Tibial nerve (tissue), 4 donors: ENCODE measurements around the gene SETD6. TPM values are rescaled to one million over a fixed set of nuclear protein-coding genes. Genes with fewer than 3 reads are reported as not detected.

Source experiments
- DNase-seq, 2 donors: peaks; one replicate each; pipeline ENCODE4 v3.0.0-alpha.2; 2019; ENCODE audit warnings: low spot score in 2 of 2
- H3K27ac ChIP-seq, 4 donors: fragments of 200-600 bp; sonication (generic) in 3 of 4; one replicate each; pipeline ENCODE4 v1.5.1; 2017 to 2019; ENCODE audit warnings: mild to moderate bottlenecking in 1 of 4
- H3K27me3 ChIP-seq, 2 donors: fragments of 200-600 bp; sonication (generic) in 1 of 2; one replicate each; pipeline versions ENCODE4 v1.5.1 to v1.6.0; 2017 to 2019
- H3K36me3 ChIP-seq, 3 donors: fragments of 200-600 bp; sonication (generic); one replicate each; pipeline ENCODE4 v1.5.1; 2018 to 2019
- H3K4me1 ChIP-seq, 4 donors: fragments of 200-600 bp; sonication (generic) in 3 of 4; one replicate each; pipeline ENCODE4 v1.5.1; 2017 to 2019
- H3K4me3 ChIP-seq, 4 donors: fragments of 200-600 bp; sonication (generic) in 3 of 4; one replicate each; pipeline ENCODE4 v1.5.1; 2017 to 2019; ENCODE audit warnings: mild to moderate bottlenecking in 1 of 4, moderate library complexity in 1 of 4
- H3K9me3 ChIP-seq, 4 donors: fragments of 200-600 bp; sonication (generic) in 3 of 4; one replicate each; pipeline ENCODE4 v1.5.1; 2017 to 2019
- CTCF ChIP-seq, 5 experiments: fragments of 200-600 bp in 3 of 5; fragments of 450-650 bp in 2 of 5; sonication (generic) in 3 of 5; IDR thresholded peaks; one replicate each; pipeline ENCODE4 v1.5.1; 2016 to 2019; ENCODE audit warnings: antibody characterized with exemption in 5 of 5, mild to moderate bottlenecking in 3 of 5, moderate library complexity in 2 of 5
- EP300 ChIP-seq, 2 donors: sonication (generic); formaldehyde crosslinking; IDR thresholded peaks; one replicate each; pipeline ENCODE4 v1.6.1; 2017; ENCODE audit warnings: antibody characterized with exemption in 2 of 2, mild to moderate bottlenecking in 1 of 2
- POLR2A ChIP-seq, 2 donors: fragments of 450-650 bp; IDR thresholded peaks; one replicate each; pipeline ENCODE4 v1.6.1; 2017; ENCODE audit warnings: antibody characterized with exemption in 2 of 2, mild to moderate bottlenecking in 2 of 2, moderate library complexity in 2 of 2
- WGBS, 2 donors: methylation state at CpG; one replicate each; pipeline ENCODE4 v1.1.5; 2018; 5-methylcytosine and 5-hydroxymethylcytosine counted together
- total RNA-seq, 4 donors: library from RNA; depleted of rRNA; stranded (reverse); fragments of >200 nt; gene quantifications; one replicate each; pipeline ENCODE4 v1.1.0, GENCODE V29; 2016

Gene SETD6
- total RNA-seq, 4 donors from 2014 or later: 41.0 to 82.5 (median 45.2) TPM

GRCh38 chr16:58500430-58501241 lies 14.7 kb upstream of the SETD6 start:
- Histone ChIP-seq H3K4me3 (peak overlapping the region in 3 of 4 donors; percentile 35 to 45 (median 37)), H3K4me1 (peaks cover 0 to 28% (median 19%) of the 10 kb centered on the region in 4 donors), H3K27me3 (peaks cover 0 to 28% of the 10 kb centered on the region in 2 donors), H3K27ac (peak overlapping the region in 1 of 4 donors; percentile 55), H3K36me3 (no peaks in the 10 kb centered on the region), H3K9me3 (no peaks in the 10 kb centered on the region)
- no peak for DNase-seq
- no peak for TF ChIP-seq EP300 (IDR thresholded peaks at IDR 0.05)
- no peak for TF ChIP-seq CTCF (IDR thresholded peaks at IDR 0.05)
- TF ChIP-seq POLR2A (IDR thresholded peaks at IDR 0.05): no peak
- 8 to 9% methylated on average over 22 to 26 of the region's 36 CpGs for WGBS, 2 donors

- Histone ChIP-seq H3K27me3 (peaks cover 0 to 28% of the 10 kb centered on the region in 2 donors), H3K36me3 (no peaks in the 10 kb centered on the region), H3K4me3 (peak overlapping the region in 3 of 4 donors; percentile 35 to 45 (median 37)), H3K4me1 (peaks cover 0 to 22% (median 16%) of the 10 kb centered on the region in 4 donors), H3K27ac (no peak overlapping the region), H3K9me3 (no peaks in the 10 kb centered on the region)
- DNase-seq: no peak
- TF ChIP-seq CTCF (IDR thresholded peaks at IDR 0.05) (no peak), POLR2A (IDR thresholded peaks at IDR 0.05) (no peak), EP300 (IDR thresholded peaks at IDR 0.05) (no peak)
- 16 to 34% methylated on average over 22 to 37 of the region's 42 CpGs for WGBS, 2 donors
Observed at GRCh38 chr16:58501242-58502131, 13.8 kb upstream of the SETD6 start.

GRCh38 chr16:58502217-58502921 lies 12.9 kb upstream of the SETD6 start:
- H3K27ac ChIP-seq: no peak overlapping the region
- no peak for DNase-seq
- H3K27me3 ChIP-seq: peaks cover 0 to 28% of the 10 kb centered on the region in 2 donors
- H3K4me1 ChIP-seq: peaks cover 0 to 22% (median 16%) of the 10 kb centered on the region in 4 donors
- H3K4me3 ChIP-seq: no peak overlapping the region
- WGBS, 2 donors: 78 to 79% methylated on average over 8 of the region's 8 CpGs
- TF ChIP-seq EP300 (IDR thresholded peaks at IDR 0.05): no peak
- TF ChIP-seq POLR2A (IDR thresholded peaks at IDR 0.05): no peak
- TF ChIP-seq CTCF (IDR thresholded peaks at IDR 0.05): no peak
- H3K9me3 ChIP-seq: no peaks in the 10 kb centered on the region
- H3K36me3 ChIP-seq: no peaks in the 10 kb centered on the region

GRCh38 chr16:58503166-58503862 lies 12.0 kb upstream of the SETD6 start:
- DNase-seq: no peak
- TF ChIP-seq POLR2A (IDR thresholded peaks at IDR 0.05) (no peak), EP300 (IDR thresholded peaks at IDR 0.05) (no peak), CTCF (IDR thresholded peaks at IDR 0.05) (no peak)
- Histone ChIP-seq H3K27me3 (peaks cover 0 to 28% of the 10 kb centered on the region in 2 donors), H3K36me3 (no peaks in the 10 kb centered on the region), H3K9me3 (no peaks in the 10 kb centered on the region), H3K27ac (no peak overlapping the region), H3K4me3 (no peak overlapping the region), H3K4me1 (peaks cover 0 to 22% (median 16%) of the 10 kb centered on the region in 4 donors)
- 84 to 88% methylated on average over 14 of the region's 14 CpGs for WGBS, 2 donors
